HL-60 (cell line): ENCODE measurements around the gene ADAMTS16.

Source experiments
- DNase-seq, 2 experiments: peaks; one replicate each; pipeline ENCODE4 v3.0.0-alpha.2; 2010 to 2020; ENCODE audit warnings: low read depth in 1 of 2, low spot score in 1 of 2
- H3K27ac ChIP-seq: fragments of 250-450 bp; sonication (Bioruptor Pico); replicated peaks from 2 replicates; pipeline ENCODE4 v1.5.1; 2020; ENCODE audit warnings: mild to moderate bottlenecking, moderate library complexity
- H3K27me3 ChIP-seq: fragments of 250-450 bp; sonication (Bioruptor Pico); 2 replicates; pipeline ENCODE4 v1.5.1; 2021; ENCODE audit warnings: mild to moderate bottlenecking, moderate library complexity; ENCODE audit not compliant: insufficient read depth, poor library complexity, severe bottlenecking
- H3K4me3 ChIP-seq: replicated peaks from 2 replicates; pipeline ENCODE4 v1.5.1; 2011; ENCODE audit warnings: mild to moderate bottlenecking, control low read depth, low read length; ENCODE audit not compliant: insufficient read depth
- GABPA ChIP-seq: IDR thresholded peaks from 2 replicates; pipeline ENCODE4 v1.6.1; 2012; ENCODE audit warnings: low read depth
- POLR2AphosphoS5 ChIP-seq: IDR thresholded peaks from 2 replicates; pipeline ENCODE4 v1.6.1; 2012; ENCODE audit warnings: low read depth
- REST ChIP-seq: IDR thresholded peaks from 2 replicates; pipeline ENCODE4 v1.6.1; 2012; ENCODE audit warnings: low read depth; ENCODE audit not compliant: insufficient replicate concordance
- SPI1 ChIP-seq: IDR thresholded peaks from 2 replicates; pipeline ENCODE4 v1.6.1; 2012; ENCODE audit warnings: low read depth, mild to moderate bottlenecking, borderline replicate concordance
- TF ChIP-seq, protein P1 (sequence below): IDR thresholded peaks from one replicate; pipeline ENCODE4 v1.5.1; 2011; ENCODE audit warnings: low read length, control low read depth, inconsistent platforms; ENCODE audit not compliant: insufficient read depth

ADAMTS16 gene

GRCh38 chr5:5189051-5189430 is 48.9 kb downstream of the ADAMTS16 start:
- TF ChIP-seq GABPA (no peak), POLR2AphosphoS5 (no peak), REST (no peak), SPI1 (no peak)
- TF ChIP-seq, protein P1, sequence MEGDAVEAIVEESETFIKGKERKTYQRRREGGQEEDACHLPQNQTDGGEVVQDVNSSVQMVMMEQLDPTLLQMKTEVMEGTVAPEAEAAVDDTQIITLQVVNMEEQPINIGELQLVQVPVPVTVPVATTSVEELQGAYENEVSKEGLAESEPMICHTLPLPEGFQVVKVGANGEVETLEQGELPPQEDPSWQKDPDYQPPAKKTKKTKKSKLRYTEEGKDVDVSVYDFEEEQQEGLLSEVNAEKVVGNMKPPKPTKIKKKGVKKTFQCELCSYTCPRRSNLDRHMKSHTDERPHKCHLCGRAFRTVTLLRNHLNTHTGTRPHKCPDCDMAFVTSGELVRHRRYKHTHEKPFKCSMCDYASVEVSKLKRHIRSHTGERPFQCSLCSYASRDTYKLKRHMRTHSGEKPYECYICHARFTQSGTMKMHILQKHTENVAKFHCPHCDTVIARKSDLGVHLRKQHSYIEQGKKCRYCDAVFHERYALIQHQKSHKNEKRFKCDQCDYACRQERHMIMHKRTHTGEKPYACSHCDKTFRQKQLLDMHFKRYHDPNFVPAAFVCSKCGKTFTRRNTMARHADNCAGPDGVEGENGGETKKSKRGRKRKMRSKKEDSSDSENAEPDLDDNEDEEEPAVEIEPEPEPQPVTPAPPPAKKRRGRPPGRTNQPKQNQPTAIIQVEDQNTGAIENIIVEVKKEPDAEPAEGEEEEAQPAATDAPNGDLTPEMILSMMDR: no peak
- H3K27me3 ChIP-seq: no peaks in the 10 kb centered on the region
- no peak overlapping the region for H3K4me3 ChIP-seq
- H3K27ac ChIP-seq: no peak overlapping the region
- DNase-seq: no peak

DNA sequence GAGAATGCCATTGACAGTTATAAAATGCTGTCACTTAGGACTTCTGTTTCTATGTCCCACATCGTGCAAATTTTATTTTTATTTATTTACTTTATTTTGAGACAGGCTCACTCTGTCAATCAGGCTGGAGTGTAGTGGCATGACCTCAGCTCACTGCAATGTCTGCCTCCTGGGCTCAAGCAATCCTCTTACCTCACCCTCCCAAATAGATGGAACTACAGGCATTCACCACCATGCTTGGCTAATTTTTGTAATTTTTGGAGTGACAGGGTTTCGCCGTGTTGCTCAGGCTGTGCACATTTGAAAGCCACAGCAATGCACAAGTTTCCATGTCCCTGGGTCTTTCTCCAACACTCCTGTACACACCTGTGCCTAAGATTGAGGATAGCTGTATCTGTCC is 51.8 kb downstream of the ADAMTS16 start:
- H3K27me3 ChIP-seq: no peaks in the 10 kb centered on the region
- H3K4me3 ChIP-seq: no peak overlapping the region

GRCh38 chr5:5192681-5193080 is 52.6 kb downstream of the ADAMTS16 start:
- DNase-seq: no peak
- no peaks in the 10 kb centered on the region for H3K27me3 ChIP-seq
- TF ChIP-seq SPI1 (no peak), REST (no peak), GABPA (no peak), POLR2AphosphoS5 (no peak)
- TF ChIP-seq, protein P1: no peak
- no peak overlapping the region for H3K27ac ChIP-seq
- H3K4me3 ChIP-seq: no peak overlapping the region

More for the DNA sequence above, 51.8 kb downstream of the ADAMTS16 start:
- TF ChIP-seq POLR2AphosphoS5: no peak
- H3K27ac ChIP-seq: no peak overlapping the region
- DNase-seq: no peak

GRCh38 chr5:5195128-5195918 is 55.2 kb downstream of the ADAMTS16 start:
- no peak for TF ChIP-seq SPI1
- no peak for TF ChIP-seq REST
- TF ChIP-seq, protein P1: no peak
- TF ChIP-seq GABPA: no peak
- TF ChIP-seq POLR2AphosphoS5: no peak
- Histone ChIP-seq H3K4me3 (no peak overlapping the region), H3K27me3 (no peaks in the 10 kb centered on the region), H3K27ac (no peak overlapping the region)
- DNase-seq: no peak
